Activated naive CD8-positive, alpha-beta T cell treated with anti-CD3 and anti-CD28 coated beads, Interleukin-2, amount 10 ng/mL, durations not matched to agents 7 days and 5 days (primary cell): ENCODE measurements around the gene SPAG6. TPM values are rescaled to one million over a fixed set of nuclear protein-coding genes. Genes with fewer than 3 reads are reported as not detected.

ENCODE experiments used
- ATAC-seq: fragments of 150-1000 bp; cut with Tn5 transposase; one replicate; pipeline ENCODE4 v1.10.0; 2021; ENCODE audit warnings: low read depth, moderate library complexity
- POLR2A ChIA-PET: fragments of 350-600 bp; sonication (Branson Sonifier 250); formaldehyde crosslinking; loops from one replicate; lab custom pipeline; 2021; ENCODE audit warnings: antibody characterized with exemption; lab: Charles Lee
- DNase-seq: peaks from one replicate; pipeline ENCODE4 v3.0.0; 2021
- H3K27ac Mint-ChIP-seq: one replicate; pipeline ENCODE4 v1.8.0; 2022; ENCODE audit warnings: mild to moderate bottlenecking, mixed read lengths
- H3K27me3 Mint-ChIP-seq: one replicate; pipeline ENCODE4 v1.8.0; 2022; ENCODE audit warnings: mild to moderate bottlenecking, moderate library complexity, mixed read lengths
- H3K36me3 Mint-ChIP-seq: one replicate; pipeline ENCODE4 v1.8.0; 2021; ENCODE audit warnings: mild to moderate bottlenecking, mixed read lengths
- H3K4me1 Mint-ChIP-seq: one replicate; pipeline ENCODE4 v1.8.0; 2021; ENCODE audit warnings: mixed read lengths
- H3K4me3 Mint-ChIP-seq: one replicate; pipeline ENCODE4 v1.8.0; 2022; ENCODE audit warnings: mild to moderate bottlenecking, moderate library complexity, mixed read lengths
- H3K9me3 Mint-ChIP-seq: one replicate; pipeline ENCODE4 v1.8.0; 2021; ENCODE audit warnings: mixed read lengths
- total RNA-seq, 2 experiments: library from RNA; stranded (reverse); gene quantifications; one replicate each; pipeline ENCODE4 v1.2.3, GENCODE V29; 2021

SPAG6 gene
- total RNA-seq, 2 experiments from 2014 or later: 0.67 to 0.77 TPM

DNA sequence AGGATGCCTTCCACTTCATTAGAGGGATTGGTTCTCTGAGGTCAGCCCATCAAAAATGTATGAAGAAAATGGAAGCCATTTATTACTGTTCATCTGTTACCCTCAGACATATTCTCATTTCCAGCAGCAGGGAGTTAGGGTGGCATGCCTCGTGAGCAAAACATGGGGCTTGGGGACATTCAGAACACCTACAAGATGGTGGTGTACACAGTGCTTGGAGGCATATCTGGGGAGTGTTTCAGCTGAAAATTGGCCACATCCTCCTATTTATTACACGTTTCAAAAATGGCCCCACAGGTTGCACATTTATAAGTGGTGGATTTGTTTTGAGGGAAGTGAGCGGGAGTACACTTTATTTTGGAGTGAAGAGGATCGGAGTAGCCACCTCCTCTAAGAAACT is 93.4 kb downstream of the SPAG6 start:
- no peak for ATAC-seq
- Mint-ChIP-seq H3K27me3 (peaks cover 20% of the 10 kb centered on the region), H3K36me3 (peaks cover 3% of the 10 kb centered on the region), H3K27ac (peak overlapping the region; percentile 56), H3K9me3 (no peaks in the 10 kb centered on the region), H3K4me3 (peak overlapping the region; percentile 95), H3K4me1 (peaks cover 28% of the 10 kb centered on the region)
- POLR2A ChIA-PET: interaction anchor here (1.2 to 3.2 kb wide), 6 partner anchors 17 to 436 kb away, joined by 3 to 19 read pairs (median 9); partner anchors contain the start of genes BMI1, COMMD3 and DNAJC1
- DNase-seq: no peak

- Mint-ChIP-seq H3K9me3 (no peaks in the 10 kb centered on the region), H3K4me1 (peaks cover 20% of the 10 kb centered on the region), H3K27me3 (peaks cover 28% of the 10 kb centered on the region), H3K36me3 (peaks cover 3% of the 10 kb centered on the region), H3K4me3 (no peak overlapping the region), H3K27ac (no peak overlapping the region)
- POLR2A ChIA-PET: interaction anchor here (0.5 kb wide), 1 partner anchor 230 kb away, joined by 3 read pairs; no protein-coding TSS in a partner anchor
- no peak for DNase-seq
- ATAC-seq: no peak
Observed at GRCh38 chr10:22442063-22442462, 96.8 kb downstream of the SPAG6 start.

GRCh38 chr10:22442468-22442867 is 97.2 kb downstream of the SPAG6 start:
- no peaks in the 10 kb centered on the region for H3K9me3 Mint-ChIP-seq
- no peak overlapping the region for H3K4me3 Mint-ChIP-seq
- POLR2A ChIA-PET: no interaction called here
- H3K4me1 Mint-ChIP-seq: peaks cover 20% of the 10 kb centered on the region
- ATAC-seq (no peak), DNase-seq (no peak)
- H3K27me3 Mint-ChIP-seq: peaks cover 28% of the 10 kb centered on the region
- peaks cover 3% of the 10 kb centered on the region for H3K36me3 Mint-ChIP-seq
- H3K27ac Mint-ChIP-seq: no peak overlapping the region

- Mint-ChIP-seq H3K4me3 (no peak overlapping the region), H3K27me3 (peaks cover 32% of the 10 kb centered on the region), H3K4me1 (peaks cover 14% of the 10 kb centered on the region), H3K9me3 (no peaks in the 10 kb centered on the region), H3K36me3 (peaks cover 3% of the 10 kb centered on the region), H3K27ac (no peak overlapping the region)
- POLR2A ChIA-PET: no interaction called here
- DNase-seq (no peak), ATAC-seq (no peak)
Observed at GRCh38 chr10:22443175-22443901, 98.0 kb downstream of the SPAG6 start.

DNA sequence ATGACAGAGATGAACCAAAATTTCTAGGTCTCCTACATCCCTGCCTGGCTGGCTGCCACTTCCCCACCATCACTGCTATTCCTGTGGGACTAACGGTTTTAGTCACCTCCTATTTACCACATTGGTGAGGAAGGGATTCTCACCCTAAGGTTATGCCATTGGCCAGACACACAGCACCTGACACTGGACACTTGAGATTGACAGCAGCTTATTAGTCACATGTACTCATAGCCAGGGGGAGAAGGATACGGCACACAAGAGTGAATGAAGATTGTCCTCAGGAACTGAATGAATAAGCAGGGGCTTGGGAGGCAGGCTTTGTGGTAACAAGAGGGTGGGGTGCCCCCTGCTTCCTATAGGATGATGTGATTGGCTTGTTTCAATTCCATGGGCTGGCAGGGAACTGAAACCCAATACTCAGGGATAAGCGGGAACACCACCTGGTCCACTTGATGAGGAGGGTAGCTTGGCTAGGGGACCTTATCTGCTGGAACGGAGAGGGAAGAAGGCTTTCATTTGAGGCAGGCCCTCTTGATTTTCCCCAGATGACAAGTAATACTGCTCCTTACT is 99.0 kb downstream of the SPAG6 start:
- ATAC-seq: no peak
- H3K27ac Mint-ChIP-seq: no peak overlapping the region

DNA sequence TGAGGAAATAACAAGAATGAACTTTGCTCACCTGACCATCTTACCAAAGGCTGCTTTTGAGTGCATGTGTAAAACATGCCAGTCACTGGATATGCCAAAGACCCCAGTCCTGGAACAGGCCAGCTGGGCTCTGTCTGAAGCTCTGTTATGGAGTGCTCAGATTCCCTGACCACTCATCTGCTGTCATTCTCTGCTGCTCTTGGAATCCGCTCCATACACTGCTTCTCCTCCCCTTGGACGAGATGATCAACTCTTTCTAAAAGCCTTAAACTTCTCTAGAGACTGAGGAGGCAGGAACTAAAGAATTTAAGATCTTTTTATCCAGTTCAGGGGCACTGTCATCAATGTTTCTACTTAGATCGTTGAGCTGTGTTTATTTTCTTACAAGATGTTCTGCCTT is 100.2 kb downstream of the SPAG6 start:
- DNase-seq (no peak), ATAC-seq (no peak)
- no peaks in the 10 kb centered on the region for H3K9me3 Mint-ChIP-seq
- H3K4me3 Mint-ChIP-seq: no peak overlapping the region
- no peaks in the 10 kb centered on the region for H3K36me3 Mint-ChIP-seq
- POLR2A ChIA-PET: no interaction called here
- no peak overlapping the region for H3K27ac Mint-ChIP-seq
- H3K27me3 Mint-ChIP-seq: peaks cover 39% of the 10 kb centered on the region
- H3K4me1 Mint-ChIP-seq: peaks cover 2% of the 10 kb centered on the region

More for the DNA sequence above, 99.0 kb downstream of the SPAG6 start:
- peaks cover 3% of the 10 kb centered on the region for H3K36me3 Mint-ChIP-seq
- POLR2A ChIA-PET: no interaction called here
- peaks cover 36% of the 10 kb centered on the region for H3K27me3 Mint-ChIP-seq
- H3K4me1 Mint-ChIP-seq: peaks cover 6% of the 10 kb centered on the region
- H3K9me3 Mint-ChIP-seq: no peaks in the 10 kb centered on the region
- no peak for DNase-seq
- H3K4me3 Mint-ChIP-seq: no peak overlapping the region

GRCh38 chr10:22447068-22447467 is 101.8 kb downstream of the SPAG6 start:
- ATAC-seq: no peak

DNA sequence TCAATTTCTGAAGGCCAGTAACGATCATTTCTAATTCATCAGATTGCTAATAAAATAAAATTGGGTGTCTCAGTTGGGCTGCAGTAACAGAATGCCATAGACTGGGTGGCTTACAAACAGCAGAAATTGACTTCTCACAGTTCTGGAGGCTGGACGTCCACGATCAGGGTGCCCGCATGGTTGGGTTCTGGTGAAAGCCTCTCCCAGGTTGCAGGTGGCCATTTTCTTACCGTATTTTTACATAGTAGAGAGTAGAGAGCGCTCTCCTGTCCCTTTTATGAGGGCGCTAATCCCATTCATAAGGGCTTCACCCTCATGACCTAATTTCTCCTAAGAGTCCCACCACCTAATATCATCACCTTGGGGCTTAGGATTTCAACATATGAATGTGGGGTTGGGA is 106.0 kb downstream of the SPAG6 start:
- no peak for ATAC-seq
- Mint-ChIP-seq H3K4me3 (no peak overlapping the region), H3K27me3 (peaks cover 13% of the 10 kb centered on the region), H3K27ac (no peak overlapping the region), H3K9me3 (no peaks in the 10 kb centered on the region), H3K36me3 (no peaks in the 10 kb centered on the region), H3K4me1 (peaks cover 6% of the 10 kb centered on the region)
- DNase-seq: no peak
- POLR2A ChIA-PET: no interaction called here

More at GRCh38 chr10:22447068-22447467, 101.8 kb downstream of the SPAG6 start:
- no peak for DNase-seq
- Mint-ChIP-seq H3K27ac (no peak overlapping the region), H3K36me3 (no peaks in the 10 kb centered on the region), H3K4me3 (no peak overlapping the region), H3K4me1 (no peaks in the 10 kb centered on the region), H3K9me3 (no peaks in the 10 kb centered on the region), H3K27me3 (peaks cover 31% of the 10 kb centered on the region)
- POLR2A ChIA-PET: interaction anchor here (0.5 kb wide), 1 partner anchor 214 kb away, joined by 4 read pairs; no protein-coding TSS in a partner anchor

DNA sequence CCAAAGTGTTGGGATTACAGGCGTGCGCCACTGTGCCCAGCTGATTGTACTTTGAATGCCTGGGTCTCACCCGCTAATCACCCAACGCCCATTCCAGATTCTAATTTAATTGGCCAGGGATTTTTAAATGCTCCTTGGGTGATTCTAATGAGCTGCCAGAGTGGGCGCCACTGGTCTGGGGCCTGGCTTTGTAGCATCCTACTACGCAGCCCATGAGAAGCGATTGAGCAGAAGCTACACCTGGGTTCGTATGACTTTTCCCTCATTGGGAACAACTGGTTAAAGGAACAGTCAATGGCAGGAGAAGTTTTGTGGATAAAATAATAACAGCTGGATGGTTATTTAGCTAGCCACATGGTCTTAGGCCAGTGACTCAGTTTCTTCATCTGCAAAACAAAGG is 108.0 kb downstream of the SPAG6 start:
- Mint-ChIP-seq H3K4me1 (peaks cover 6% of the 10 kb centered on the region), H3K27me3 (peaks cover 10% of the 10 kb centered on the region), H3K36me3 (no peaks in the 10 kb centered on the region), H3K9me3 (no peaks in the 10 kb centered on the region), H3K4me3 (no peak overlapping the region), H3K27ac (no peak overlapping the region)
- no peak for DNase-seq
- POLR2A ChIA-PET: interaction anchor here (0.9 kb wide), 1 partner anchor 16 kb away, joined by 4 read pairs; no protein-coding TSS in a partner anchor
- ATAC-seq: no peak

DNA sequence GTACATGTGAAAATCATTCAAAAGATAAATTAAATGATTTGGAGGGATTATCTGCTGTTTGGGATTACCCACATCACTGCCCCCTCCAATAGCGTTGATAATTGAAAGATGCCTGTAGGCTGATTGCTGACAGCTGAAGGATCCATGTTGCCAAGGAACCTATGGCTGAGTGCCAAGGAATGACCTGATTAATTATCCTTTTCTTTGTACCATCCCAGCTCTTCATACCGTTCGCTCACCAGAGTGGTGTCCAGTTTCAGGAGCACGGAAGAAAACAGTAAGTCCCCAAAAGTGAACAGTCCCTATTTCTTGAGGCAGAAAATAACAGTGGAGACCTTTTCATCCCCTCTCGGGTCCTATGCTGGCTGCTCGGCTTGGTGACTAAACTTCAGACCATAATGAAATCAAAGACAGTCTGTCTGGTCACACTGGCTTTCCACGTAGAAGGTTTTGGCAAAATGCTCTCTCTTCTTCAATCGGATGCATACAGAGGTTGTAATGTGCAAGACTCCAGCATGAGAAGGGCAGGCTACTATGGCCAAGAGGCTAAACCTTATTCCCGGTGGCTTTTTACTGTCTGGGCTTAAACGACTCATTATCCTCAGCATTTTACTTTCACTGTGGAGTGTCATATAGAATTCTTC is 108.8 kb downstream of the SPAG6 start:
- Mint-ChIP-seq H3K4me1 (peaks cover 6% of the 10 kb centered on the region), H3K27me3 (peaks cover 6% of the 10 kb centered on the region), H3K36me3 (no peaks in the 10 kb centered on the region), H3K9me3 (no peaks in the 10 kb centered on the region), H3K4me3 (no peak overlapping the region), H3K27ac (no peak overlapping the region)
- ATAC-seq (no peak), DNase-seq (no peak)
- POLR2A ChIA-PET: interaction anchor here (0.6 to 1.7 kb wide), 4 partner anchors 16 to 116 kb away, joined by 3 to 7 read pairs (median 4); no protein-coding TSS in a partner anchor

DNA sequence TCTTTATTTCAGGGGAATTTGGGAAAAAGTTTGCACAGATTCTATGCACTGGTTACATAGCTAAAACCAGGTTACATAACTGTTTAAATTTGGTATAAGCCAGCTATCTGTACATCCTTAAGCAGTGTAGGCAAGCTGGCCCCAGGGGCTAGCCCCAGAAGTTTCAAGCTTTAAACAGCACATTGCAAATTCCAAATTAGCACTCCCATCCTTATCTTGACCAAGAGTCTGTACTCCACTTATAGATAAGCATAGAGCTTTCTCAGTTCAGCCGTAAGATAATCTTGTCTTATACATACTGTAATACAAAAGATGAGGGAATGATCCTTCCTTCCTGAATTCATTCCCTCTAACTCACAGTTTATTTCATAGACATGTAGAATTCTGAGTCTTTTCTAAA is 109.3 kb downstream of the SPAG6 start:
- Mint-ChIP-seq H3K9me3 (no peaks in the 10 kb centered on the region), H3K27me3 (peaks cover 3% of the 10 kb centered on the region), H3K36me3 (no peaks in the 10 kb centered on the region), H3K27ac (no peak overlapping the region), H3K4me3 (no peak overlapping the region), H3K4me1 (peaks cover 6% of the 10 kb centered on the region)
- no peak for ATAC-seq
- POLR2A ChIA-PET: interaction anchor here (0.6 to 1.7 kb wide), 3 partner anchors 16 to 115 kb away, joined by 3 to 7 read pairs (median 5); no protein-coding TSS in a partner anchor
- no peak for DNase-seq

GRCh38 chr10:22455068-22455857 is 110.0 kb downstream of the SPAG6 start:
- peak overlapping the region; percentile 52 for H3K27ac Mint-ChIP-seq
- DNase-seq: no peak

DNA sequence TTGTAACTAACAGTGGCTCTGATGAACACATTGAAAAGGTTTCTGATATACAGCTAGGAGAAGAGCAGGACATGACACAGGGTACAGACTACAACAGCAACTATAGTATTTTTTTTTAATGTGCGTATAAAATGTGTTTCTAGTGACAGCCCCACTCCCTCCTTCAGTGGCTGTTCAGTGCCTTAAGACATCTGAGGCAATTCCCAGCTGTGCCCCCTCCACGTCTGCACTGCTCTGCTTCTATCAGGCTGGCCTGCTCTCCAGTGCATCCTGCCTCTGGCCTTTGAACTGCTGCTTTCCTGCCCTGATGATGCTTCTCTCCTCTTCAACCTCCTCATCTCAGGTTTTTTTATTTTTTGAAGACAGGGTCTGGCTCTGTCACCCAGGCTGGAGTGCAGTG is 111.2 kb downstream of the SPAG6 start:
- Mint-ChIP-seq H3K27ac (no peak overlapping the region), H3K36me3 (no peaks in the 10 kb centered on the region), H3K27me3 (no peaks in the 10 kb centered on the region), H3K9me3 (no peaks in the 10 kb centered on the region), H3K4me3 (no peak overlapping the region), H3K4me1 (peaks cover 6% of the 10 kb centered on the region)
- POLR2A ChIA-PET: no interaction called here
- ATAC-seq (no peak), DNase-seq (no peak)

More at GRCh38 chr10:22455068-22455857, 110.0 kb downstream of the SPAG6 start:
- POLR2A ChIA-PET: interaction anchor here (0.6 to 1.7 kb wide), 4 partner anchors 17 to 114 kb away, joined by 3 to 7 read pairs (median 4); no protein-coding TSS in a partner anchor
- no peaks in the 10 kb centered on the region for H3K36me3 Mint-ChIP-seq
- H3K4me1 Mint-ChIP-seq: peaks cover 6% of the 10 kb centered on the region
- no peaks in the 10 kb centered on the region for H3K27me3 Mint-ChIP-seq
- H3K9me3 Mint-ChIP-seq: no peaks in the 10 kb centered on the region
- ATAC-seq: peak; percentile 54
- H3K4me3 Mint-ChIP-seq: no peak overlapping the region
